ENCODE measurements around the gene SYMPK.
"Not testable (repeated sequence)": the region's sequence is repeated elsewhere in the genome, so short reads cannot be mapped to it uniquely, and the experiment has no call there.

SYMPK gene

GRCh38 chr19:45901912-45902650, 39.1 kb upstream of the SYMPK start, which contains the start of gene MYPOP:
Gene MYPOP (minus strand): TSS chr19:45902613. CDS start chr19:45901773, 840 bp downstream.
- peak within 1 kb of the TSS; percentile 82 for H3K27ac ChIP-seq
- TF ChIP-seq CTCF (conservative IDR thresholded peaks at IDR 0.05): no peak

DNA sequence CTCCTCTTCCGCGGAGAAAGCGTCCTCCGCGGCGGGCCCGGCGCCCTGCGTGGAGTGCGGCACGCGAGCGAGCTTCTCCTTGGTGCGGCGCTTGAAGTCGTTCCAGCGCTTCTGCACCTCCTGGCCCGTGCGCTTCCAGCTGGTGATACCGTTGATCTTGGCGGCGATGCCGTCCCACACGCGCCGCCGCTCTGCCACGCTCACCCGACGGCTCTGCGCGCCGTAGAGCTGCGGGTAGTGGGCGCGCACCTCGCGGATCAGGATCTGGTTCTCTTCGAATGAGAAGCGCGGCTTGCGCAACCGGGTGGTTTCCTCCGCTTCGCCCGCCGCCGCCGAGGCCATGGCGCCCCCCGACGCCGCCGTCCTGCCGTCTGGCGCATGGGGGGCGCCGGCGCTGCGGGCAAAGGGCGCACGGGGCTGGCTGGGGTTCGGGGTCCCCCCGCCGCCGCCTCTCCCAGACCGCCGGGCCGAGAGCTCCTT, 38.5 kb upstream of the SYMPK start:
- no peak for TF ChIP-seq CTCF (conservative IDR thresholded peaks at IDR 0.05)
- peak overlapping the region; percentile 82; the same call in 1 of the 2 replicates for H3K27ac ChIP-seq

DNA sequence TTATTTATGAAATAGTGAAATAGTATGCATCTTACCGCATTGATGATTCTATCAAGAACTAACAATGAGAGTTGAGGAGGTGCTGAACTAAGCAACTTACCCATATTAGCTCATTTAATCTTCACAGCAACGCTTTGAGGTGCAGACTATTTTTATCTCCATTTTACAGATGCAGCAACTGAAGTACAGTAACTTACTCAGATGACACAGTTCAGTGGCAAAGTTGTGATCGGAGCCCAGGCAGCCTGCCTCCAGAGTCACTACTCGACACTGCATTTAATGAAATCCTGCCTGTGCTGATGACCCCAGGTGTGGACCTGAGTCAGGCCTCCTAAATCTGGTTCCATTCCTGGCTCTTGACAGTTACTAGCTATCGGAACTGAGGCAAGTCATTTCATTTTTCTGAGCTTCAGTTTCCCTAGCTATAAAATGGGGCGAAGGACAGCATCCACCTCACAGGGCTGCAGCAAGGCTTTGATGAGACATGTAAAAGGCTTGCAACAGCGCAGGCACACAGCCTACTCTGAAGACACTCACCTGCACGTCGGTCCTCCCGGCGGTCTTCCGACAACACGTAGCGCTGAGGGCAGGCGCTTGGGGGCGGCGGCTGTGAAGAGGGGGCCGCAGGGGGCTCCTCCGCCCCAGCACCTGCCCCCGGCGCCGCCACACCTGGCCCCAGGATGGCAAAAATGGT, 37.9 kb upstream of the SYMPK start:
- TF ChIP-seq CTCF (conservative IDR thresholded peaks at IDR 0.05): no peak
- H3K27ac ChIP-seq: peak overlapping the region; percentile 82; the same call in 1 of the 2 replicates

DNA sequence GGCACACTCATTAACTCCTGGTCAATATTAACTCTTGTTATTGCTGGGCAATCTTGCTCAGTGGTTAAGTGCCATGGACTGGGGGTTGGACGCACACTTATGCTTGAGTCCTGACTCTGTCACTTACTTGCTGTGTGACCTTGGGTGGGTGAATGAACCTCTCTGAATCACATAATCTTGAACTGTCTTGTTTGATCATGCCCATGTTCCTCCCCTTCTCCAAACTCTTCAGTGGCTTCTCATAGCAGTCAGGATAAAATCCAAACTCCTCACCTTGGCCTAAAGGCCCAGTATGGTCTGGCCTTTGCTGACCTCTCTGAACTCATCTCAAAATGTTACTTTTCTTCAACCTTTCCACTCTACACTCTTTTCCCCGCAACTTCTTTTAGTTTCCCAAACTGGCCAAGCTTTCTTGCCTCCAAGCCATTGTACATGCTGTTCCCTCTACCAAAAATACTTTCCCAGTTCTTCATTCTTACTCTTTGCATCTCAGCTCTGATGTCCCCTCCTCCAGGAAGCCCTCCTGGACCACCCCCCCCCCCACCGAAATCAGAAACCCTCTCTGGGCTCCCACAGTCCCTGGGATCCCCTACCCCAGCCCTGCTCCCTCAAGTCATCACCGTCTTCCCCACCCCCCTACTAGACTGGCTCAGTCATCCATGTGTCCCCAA, 37.1 kb upstream of the SYMPK start:
- TF ChIP-seq CTCF (conservative IDR thresholded peaks at IDR 0.05): no peak
- H3K27ac ChIP-seq: no peak overlapping the region

GRCh38 chr19:45899253-45899652, 36.3 kb upstream of the SYMPK start:
- TF ChIP-seq CTCF (conservative IDR thresholded peaks at IDR 0.05): no peak

GRCh38 chr19:45897261-45897812, 34.4 kb upstream of the SYMPK start:
- no peak overlapping the region for H3K27ac ChIP-seq
- no peak for TF ChIP-seq CTCF (conservative IDR thresholded peaks at IDR 0.05)

More at GRCh38 chr19:45899253-45899652, 36.3 kb upstream of the SYMPK start:
- no peak overlapping the region for H3K27ac ChIP-seq

- not testable (repeated sequence) for H3K27ac ChIP-seq
These were observed 33.1 kb upstream of the SYMPK start for GRCh38 chr19:45895983-45896599.
